Activated CD4-positive, alpha-beta T cell treated with anti-CD3 and anti-CD28 coated beads for 48 hours (primary cell): ENCODE measurements around the gene MRPL14.
"Not testable (repeated sequence)": the region's sequence is repeated elsewhere in the genome, so short reads cannot be mapped to it uniquely, and the experiment has no call there.

Experiments used
- DNase-seq: peaks from one replicate; pipeline ENCODE4 v3.0.0-alpha.2; 2020

MRPL14 gene

GRCh38 chr6:44149369-44150012 lies 22.2 kb upstream of the MRPL14 start:
- DNase-seq, result no peak

DNA sequence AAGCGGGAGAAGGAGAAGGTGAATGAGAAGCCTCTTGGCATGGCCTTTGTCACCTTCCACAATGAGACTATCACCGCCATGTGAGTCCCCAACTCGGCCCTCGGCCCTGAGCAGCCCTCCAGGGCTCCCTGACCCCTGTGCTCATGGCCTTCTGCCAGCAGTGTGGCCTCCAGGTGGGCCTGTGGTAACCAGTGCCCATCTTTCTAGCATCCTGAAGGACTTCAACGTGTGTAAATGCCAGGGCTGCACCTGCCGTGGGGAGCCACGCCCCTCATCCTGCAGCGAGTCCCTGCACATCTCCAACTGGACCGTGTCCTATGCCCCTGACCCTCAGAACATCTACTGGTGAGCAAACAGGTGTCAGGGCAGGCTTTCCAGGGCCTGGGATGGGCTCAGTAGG lies 21.1 kb upstream of the MRPL14 start:
- DNase-seq, result no peak

DNA sequence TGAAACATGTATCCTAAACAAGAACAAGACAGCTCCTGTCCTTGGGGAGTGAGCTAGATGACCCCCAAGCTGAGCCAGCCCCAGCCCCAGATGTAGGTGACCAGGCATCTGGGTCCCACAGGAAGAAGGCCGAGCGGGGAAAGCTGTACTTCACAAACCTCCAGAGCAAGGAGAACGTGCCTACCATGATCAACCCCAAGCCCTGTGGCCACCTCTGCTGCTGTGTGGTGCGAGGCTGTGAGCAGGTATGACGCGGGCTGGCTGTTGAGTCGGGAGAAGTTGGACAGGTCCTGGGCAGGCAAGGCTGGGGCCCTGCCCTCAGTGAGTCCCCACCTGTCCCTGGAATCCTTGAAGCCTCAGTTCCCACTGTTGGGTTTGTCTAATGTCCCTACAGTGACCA lies 20.0 kb upstream of the MRPL14 start:
- no peak for DNase-seq

DNA sequence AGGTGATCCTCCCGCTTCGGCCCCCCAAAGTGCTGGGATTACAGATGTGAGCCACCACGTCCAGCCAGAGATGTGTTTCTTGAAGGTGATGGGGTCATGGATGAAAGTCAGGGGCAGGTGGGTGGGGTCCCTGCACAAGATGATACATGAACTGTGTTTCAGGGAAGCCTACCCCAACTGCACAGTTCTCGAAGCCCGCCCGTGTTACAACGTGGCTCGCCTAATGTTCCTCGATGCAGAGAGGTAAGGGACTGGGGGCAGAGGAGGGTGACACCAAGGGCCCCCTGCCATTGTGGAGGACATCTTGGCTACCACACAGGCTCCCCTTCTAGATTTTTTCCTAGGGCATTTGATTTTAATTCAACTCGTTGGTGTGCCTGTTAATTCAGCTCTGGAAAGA lies 19.4 kb upstream of the MRPL14 start:
- DNase-seq, result no peak

- no peak for DNase-seq
Observed at GRCh38 chr6:44145839-44146238, 18.6 kb upstream of the MRPL14 start.

- not testable (repeated sequence) for DNase-seq
Observed at GRCh38 chr6:44144536-44144935, 17.3 kb upstream of the MRPL14 start.

DNA sequence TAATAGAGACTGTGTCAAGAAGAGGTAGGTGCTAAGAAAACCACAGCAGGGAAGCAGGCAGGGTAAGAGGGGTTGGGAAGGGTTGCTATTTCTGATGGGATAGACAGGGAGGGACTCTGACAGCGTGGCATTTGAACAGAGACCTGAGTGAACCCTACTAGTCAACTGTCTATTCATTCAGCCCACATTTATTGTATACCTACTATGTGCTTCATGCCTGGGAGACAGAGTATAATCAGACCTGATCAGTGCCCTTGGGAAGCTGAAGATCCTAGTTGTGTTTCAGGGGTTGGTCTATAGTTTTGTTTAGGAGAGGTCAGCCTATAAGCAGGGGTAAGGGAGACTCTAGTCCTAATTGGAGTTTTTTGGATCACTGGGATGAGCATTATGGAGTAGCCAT lies 16.5 kb upstream of the MRPL14 start:
- no peak for DNase-seq

DNA sequence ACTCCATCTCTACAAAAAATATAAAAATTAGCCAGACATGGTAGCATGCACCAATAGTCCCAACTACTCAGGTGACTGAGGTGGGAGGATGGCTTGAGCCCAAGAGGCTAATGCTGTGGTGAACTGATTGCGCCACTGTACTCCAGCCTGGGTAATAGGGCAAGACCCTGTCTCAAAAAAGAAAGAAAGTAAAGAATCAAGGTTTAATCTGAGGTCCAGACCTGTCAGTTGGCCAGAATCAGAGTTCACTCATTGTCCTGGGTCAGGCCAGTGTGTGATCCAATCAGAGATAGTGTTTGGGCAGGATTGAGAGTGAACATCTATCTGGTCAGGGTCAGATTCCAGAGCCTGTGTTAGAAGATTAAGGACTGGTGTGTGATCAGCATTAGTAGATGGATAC lies 15.6 kb upstream of the MRPL14 start:
- DNase-seq, result no peak

DNA sequence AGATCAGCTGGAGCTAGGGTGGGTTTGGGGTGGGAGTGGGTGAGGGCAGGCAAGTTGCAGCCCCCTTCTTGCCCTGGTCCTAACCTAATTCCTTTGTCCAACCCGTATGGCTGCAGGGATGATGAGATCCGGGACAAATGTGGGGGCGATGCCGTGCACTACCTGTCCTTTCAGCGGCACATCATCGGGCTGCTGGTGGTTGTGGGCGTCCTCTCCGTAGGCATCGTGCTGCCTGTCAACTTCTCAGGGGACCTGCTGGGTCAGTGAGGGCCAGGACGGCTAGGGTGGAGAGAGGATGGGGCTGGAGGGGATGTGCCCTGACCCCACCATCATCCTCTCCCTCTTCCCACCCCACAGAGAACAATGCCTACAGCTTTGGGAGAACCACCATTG lies 12.1 kb upstream of the MRPL14 start:
- no peak for DNase-seq

DNA sequence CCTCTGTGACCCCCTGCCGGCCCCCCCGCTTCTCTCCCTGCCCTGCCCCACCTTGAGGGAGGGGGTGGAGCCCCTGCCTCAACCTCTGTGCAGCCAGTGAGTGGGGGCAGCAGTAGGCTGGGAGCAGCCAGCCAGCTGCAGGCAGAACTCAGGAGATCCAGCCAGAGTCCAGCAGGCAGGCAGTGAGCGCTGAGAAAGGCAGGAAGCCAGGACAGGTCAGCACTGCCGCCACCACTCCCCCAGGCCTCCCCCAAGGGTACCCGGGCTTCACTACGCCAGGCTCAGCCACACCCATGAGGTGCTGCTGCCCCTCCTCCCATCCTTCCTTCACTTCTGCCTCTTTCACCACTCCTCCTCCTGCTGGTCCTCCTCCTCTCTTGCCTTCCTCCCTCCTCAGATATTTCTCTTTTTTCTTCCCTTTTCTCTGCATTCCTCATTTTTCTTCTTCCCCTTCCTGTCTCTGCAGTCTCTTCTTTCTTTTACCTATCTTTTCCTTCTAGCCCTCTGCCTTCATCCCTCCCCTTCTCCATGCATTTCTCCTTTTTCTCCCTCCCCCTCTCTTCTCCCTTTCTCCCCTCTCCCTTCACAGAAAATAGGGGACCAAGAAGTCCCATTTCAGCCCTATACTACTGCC lies 11.6 kb upstream of the MRPL14 start:
- no peak for DNase-seq

DNA sequence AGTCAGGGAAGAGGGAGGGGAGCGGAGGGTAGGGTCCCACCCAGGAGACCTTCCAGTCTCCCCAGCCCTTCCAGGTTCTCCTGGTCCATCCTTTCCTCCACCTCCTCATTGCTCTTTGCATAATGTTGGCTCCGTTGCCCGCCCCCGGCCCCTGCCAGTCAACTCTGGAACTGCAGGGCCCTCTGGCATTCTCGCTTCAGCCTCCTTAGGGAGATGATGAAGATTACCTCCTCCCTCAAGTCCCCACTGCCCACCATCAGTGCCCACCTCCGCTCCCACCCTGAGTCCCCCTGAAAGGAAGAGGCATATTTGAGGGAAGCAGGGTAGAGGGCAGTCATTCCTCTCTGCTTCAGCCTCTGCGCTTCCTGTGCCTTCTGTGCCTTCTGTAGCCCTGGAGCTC lies 8.6 kb upstream of the MRPL14 start:
- no peak for DNase-seq

- no peak for DNase-seq
Observed at GRCh38 chr6:44135173-44135758, 8.0 kb upstream of the MRPL14 start.

DNA sequence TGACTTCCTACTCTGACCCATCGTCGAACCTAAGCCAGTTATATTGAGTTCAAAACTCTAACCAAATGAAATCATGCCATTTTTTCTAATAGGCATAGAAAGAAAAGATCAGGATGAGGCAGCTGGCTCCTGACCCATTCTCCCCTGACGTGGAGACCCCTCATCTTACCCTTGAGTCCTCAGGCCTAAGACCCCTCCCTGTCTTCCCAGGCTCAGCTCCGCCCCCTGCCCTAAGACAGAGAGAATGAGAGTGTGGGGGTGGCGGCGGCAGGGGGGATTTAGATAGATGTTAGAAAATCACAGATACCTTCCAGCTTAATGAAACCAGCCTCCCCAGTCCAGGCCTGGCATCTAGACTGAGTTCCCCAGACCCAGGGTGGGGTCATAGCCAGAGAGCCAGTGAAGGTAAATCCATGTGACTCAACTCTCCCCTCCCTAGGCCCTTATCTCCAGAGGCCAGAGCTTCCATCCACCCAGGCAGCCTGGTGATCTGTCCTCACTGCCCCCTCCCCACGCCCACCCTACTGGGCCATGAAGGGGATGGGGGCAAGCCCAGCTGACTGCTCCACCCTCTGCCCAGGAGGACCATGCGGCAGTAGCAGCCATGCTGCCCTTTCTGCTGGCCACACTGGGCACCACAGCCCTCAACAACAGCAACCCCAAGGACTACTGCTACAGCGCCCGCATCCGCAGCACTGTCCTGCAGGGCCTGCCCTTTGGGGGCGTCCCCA lies 6.9 kb upstream of the MRPL14 start:
- no peak for DNase-seq

GRCh38 chr6:44133003-44133931 lies 6.0 kb upstream of the MRPL14 start:
- no peak for DNase-seq

DNA sequence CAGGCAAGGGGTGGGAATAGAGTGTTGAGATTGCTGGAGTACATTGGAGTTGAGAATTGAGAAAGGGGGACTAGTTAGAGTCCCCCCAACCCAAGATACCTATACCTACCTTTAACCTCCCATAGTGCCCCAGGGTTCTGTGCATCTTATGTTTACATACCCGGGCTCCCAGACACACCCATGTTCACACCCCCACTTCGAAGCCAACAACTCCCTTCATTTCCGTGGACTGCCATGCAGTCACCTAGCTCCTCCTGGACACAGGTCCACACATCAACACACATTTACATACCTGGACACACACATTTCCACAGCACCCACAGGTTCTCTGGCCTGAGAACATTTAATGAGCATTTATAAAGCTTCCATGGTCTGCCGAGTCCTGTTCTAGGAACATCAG lies 5.2 kb upstream of the MRPL14 start:
- DNase-seq, result no peak

DNA sequence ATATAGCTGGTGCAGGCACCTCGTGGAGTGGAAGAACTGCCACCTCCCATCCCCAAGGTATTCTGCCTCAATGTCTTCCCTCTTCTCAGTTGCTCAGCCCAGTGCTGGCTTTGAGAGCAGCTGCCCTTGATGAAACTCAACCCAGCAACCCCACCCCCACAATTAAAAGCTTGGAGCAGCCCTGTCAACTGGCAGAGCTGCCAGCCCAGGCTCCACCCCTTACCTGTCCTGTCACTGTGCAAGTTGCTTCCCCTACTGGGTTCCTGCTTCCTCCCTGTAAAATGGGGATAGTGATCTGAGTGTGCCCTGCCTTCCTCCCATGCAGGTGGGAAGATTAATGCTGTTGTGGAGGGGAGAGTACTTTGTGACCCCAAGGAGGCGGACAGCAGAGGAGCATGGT lies 4.6 kb upstream of the MRPL14 start:
- DNase-seq, result no peak

GRCh38 chr6:44129841-44130322 lies 2.6 kb upstream of the MRPL14 start:
- no peak for DNase-seq

- DNase-seq, result peak; percentile 36
Observed at GRCh38 chr6:44128020-44128917, 1.0 kb upstream of the MRPL14 start.

DNA sequence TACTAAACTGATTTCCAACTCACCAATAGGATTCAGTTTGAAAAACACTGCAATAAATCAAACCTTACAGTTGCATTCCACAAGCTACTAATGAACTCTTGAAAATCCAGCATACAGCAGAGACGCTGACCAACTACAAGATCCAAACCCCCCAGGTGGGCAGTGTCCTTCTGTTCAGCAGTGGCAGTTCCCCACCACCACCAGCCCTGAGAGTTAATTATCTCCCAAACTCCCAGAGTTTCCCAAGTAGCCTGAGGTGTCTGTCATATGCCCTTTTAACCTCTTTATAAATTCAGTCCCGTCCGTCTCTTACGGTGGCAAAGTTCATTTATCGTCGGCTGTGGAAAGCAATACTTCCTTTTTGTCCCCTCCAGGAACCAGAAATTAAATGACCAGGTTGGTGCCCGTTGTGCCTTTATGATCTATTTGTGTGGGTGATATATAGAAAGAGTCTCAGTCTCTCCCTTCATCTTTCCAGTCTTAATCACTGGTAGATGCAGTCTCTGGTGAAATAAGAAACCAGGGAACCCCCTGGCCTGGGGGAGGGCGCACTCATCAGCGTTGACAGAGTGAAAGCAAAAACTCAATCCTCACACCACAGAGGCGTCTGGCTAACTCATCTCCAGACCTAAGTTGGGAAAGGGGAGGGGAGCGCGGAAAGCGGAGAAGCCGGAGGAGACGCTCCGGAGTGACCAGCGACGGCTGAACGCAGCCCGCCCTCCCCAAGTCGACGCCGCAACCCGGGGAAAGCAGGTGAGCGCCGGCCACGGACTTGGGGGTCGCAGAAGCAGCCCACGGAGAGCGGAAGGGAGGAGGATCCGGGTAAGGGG lies 717 bp downstream of the MRPL14 start:
- peak; percentile 89 for DNase-seq

DNA sequence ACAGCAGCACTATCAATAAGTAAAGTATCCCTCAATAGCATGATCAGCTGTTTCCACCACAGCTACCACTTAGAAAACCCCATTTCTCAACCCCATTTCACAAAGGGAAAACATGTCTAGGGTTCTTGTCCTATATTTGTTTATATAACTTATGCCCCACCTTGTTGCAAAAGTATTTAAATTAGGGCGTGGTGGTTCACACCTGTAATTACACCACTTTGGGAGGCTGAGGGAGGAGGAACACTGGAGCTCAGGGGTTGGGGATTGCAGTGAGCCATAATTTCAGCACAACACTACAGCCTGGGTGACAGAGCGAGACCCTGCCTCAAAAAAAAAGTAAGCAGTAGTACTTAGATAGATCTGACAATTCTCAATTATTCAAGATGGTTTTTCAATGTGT lies 3.7 kb downstream of the MRPL14 start:
- DNase-seq, result no peak

GRCh38 chr6:44122801-44123200 lies 4.5 kb downstream of the MRPL14 start:
- DNase-seq, result no peak
